IMR-90 (cell line): Measurements from ENCODE around the gene FAM227B. TPM values are rescaled to one million over a fixed set of nuclear protein-coding genes. Genes with fewer than 3 reads are reported as not detected.

Source experiments
- ATAC-seq: fragments of 200-7000 bp; cut with Tn5 transposase; 2 replicates; pipeline ENCODE4 v1.9.1; 2020; ENCODE audit warnings: low read depth, mild to moderate bottlenecking, moderate library complexity
- BruUV-seq: library from RNA; stranded (reverse); fragments of 400-500 nt; replicated peaks from 2 replicates; lab custom pipeline; 2021; lab: Mats Ljungman, UMichigan
- CTCF ChIA-PET: fragments of 300-600 bp; formaldehyde crosslinking; extraction: SDS; loops from one replicate; lab custom pipeline; 2021; ENCODE audit warnings: antibody characterized with exemption; lab: Yijun Ruan, JAX
- POLR2A ChIA-PET: fragments of 300-600 bp; sonication (Branson Sonifier 250); formaldehyde crosslinking; loops from one replicate; lab custom pipeline; 2022; ENCODE audit warnings: antibody characterized with exemption; ENCODE audit not compliant: unreplicated experiment; lab: Charles Lee
- DNase-seq: peaks from one replicate; pipeline ENCODE4 v3.0.0; 2013
- H2AFZ ChIP-seq: replicated peaks from 2 replicates; pipeline ENCODE3; 2013; ENCODE audit warnings: low read length, mild to moderate bottlenecking; ENCODE audit not compliant: poor library complexity
- H2AK5ac ChIP-seq: 2 replicates; pipeline ENCODE4 v1.6.1; 2013; ENCODE audit warnings: low read depth, low read length, inconsistent platforms
- H2AK9ac ChIP-seq: replicated peaks from 2 replicates; pipeline ENCODE3; 2013; ENCODE audit warnings: mild to moderate bottlenecking, low read depth, low read length, moderate library complexity; ENCODE audit not compliant: poor library complexity
- H2BK120ac ChIP-seq: 2 replicates; pipeline ENCODE4 v1.6.1; 2013; ENCODE audit warnings: low read depth, low read length, inconsistent platforms
- H2BK15ac ChIP-seq: 3 replicates; pipeline ENCODE4 v1.6.1; 2013; ENCODE audit warnings: low read depth, low read length, inconsistent platforms
- H2BK20ac ChIP-seq: 2 replicates; pipeline ENCODE4 v1.6.1; 2013; ENCODE audit warnings: low read depth, mild to moderate bottlenecking, inconsistent platforms, low read length, moderate library complexity
- H2BK5ac ChIP-seq: 2 replicates; pipeline ENCODE4 v1.6.1; 2013; ENCODE audit warnings: mild to moderate bottlenecking, low read depth, low read length, inconsistent platforms; ENCODE audit not compliant: poor library complexity, severe bottlenecking
- H3K14ac ChIP-seq: replicated peaks from 2 replicates; pipeline ENCODE4 v1.6.1; 2013; ENCODE audit warnings: low read depth, low read length, inconsistent platforms
- H3K18ac ChIP-seq: 2 replicates; pipeline ENCODE4 v1.6.1; 2013; ENCODE audit warnings: low read depth, low read length, control low read depth
- H3K23ac ChIP-seq: 2 replicates; pipeline ENCODE4 v1.6.1; 2013; ENCODE audit warnings: low read depth, low read length, inconsistent platforms
- H3K27ac ChIP-seq: 2 replicates; pipeline ENCODE4 v1.5.1; 2013; ENCODE audit warnings: mild to moderate bottlenecking, control low read depth, low read length; ENCODE audit not compliant: insufficient read depth
- H3K27me3 ChIP-seq: 2 replicates; pipeline ENCODE4 v1.6.1; 2013; ENCODE audit warnings: low read length; ENCODE audit not compliant: control insufficient read depth, insufficient read depth
- H3K36me3 ChIP-seq: 2 replicates; pipeline ENCODE4 v1.6.1; 2013; ENCODE audit warnings: low read length, mixed read lengths; ENCODE audit not compliant: control insufficient read depth, insufficient read depth
- H3K4ac ChIP-seq: 2 replicates; pipeline ENCODE4 v1.6.1; 2013; ENCODE audit warnings: low read depth, low read length, inconsistent platforms
- H3K4me1 ChIP-seq: 2 replicates; pipeline ENCODE4 v1.6.1; 2013; ENCODE audit warnings: low read length, mixed read lengths; ENCODE audit not compliant: control insufficient read depth, insufficient read depth
- H3K4me2 ChIP-seq: 2 replicates; pipeline ENCODE4 v1.6.1; 2013; ENCODE audit warnings: low read depth, mild to moderate bottlenecking, control low read depth, low read length, moderate library complexity
- H3K4me3 ChIP-seq: 2 replicates; pipeline ENCODE4 v1.5.1; 2013; ENCODE audit warnings: low read depth, mild to moderate bottlenecking, control low read depth, low read length, moderate library complexity; ENCODE audit not compliant: insufficient read depth
- H3K56ac ChIP-seq: 2 replicates; pipeline ENCODE4 v1.6.1; 2013; ENCODE audit warnings: low read length, inconsistent platforms; ENCODE audit not compliant: insufficient read depth; ENCODE audit errors: extremely low read depth
- H3K79me1 ChIP-seq, 2 experiments: 2 replicates each; pipeline ENCODE4 v1.6.1; 2013; ENCODE audit warnings: low read length in 2 of 2, inconsistent platforms in 1 of 2, low read depth in 1 of 2
- H3K9ac ChIP-seq: 2 replicates; pipeline ENCODE4 v1.6.1; 2013; ENCODE audit warnings: low read depth, low read length, control low read depth
- H3K9me1 ChIP-seq: 2 replicates; pipeline ENCODE4 v1.6.1; 2013; ENCODE audit warnings: low read length, inconsistent platforms; ENCODE audit not compliant: insufficient read depth
- H3K9me3 ChIP-seq: 2 replicates; pipeline ENCODE4 v1.6.1; 2013; ENCODE audit warnings: low read length; ENCODE audit not compliant: control insufficient read depth, insufficient read depth
- H4K20me1 ChIP-seq: 2 replicates; pipeline ENCODE4 v1.6.1; 2013; ENCODE audit warnings: low read length, inconsistent platforms; ENCODE audit not compliant: insufficient read depth
- H4K5ac ChIP-seq: 2 replicates; pipeline ENCODE4 v1.6.1; 2013; ENCODE audit warnings: mild to moderate bottlenecking, low read depth, low read length, control low read depth
- H4K8ac ChIP-seq, 2 experiments: 2 replicates each; pipeline ENCODE4 v1.6.1; 2013; ENCODE audit warnings: low read depth in 2 of 2, low read length in 2 of 2, control low read depth in 1 of 2, inconsistent platforms in 1 of 2
- H4K91ac ChIP-seq: 2 replicates; pipeline ENCODE4 v1.6.1; 2013; ENCODE audit warnings: low read depth, low read length, inconsistent platforms; ENCODE audit not compliant: insufficient read depth
- CEBPB ChIP-seq: IDR thresholded peaks from 2 replicates; pipeline ENCODE4 v1.6.1; 2012; ENCODE audit warnings: low read depth, low read length, improper control_type of control experiment
- CTCF ChIP-seq: conservative IDR thresholded peaks from 2 replicates; pipeline ENCODE4 v1.5.1; 2012; ENCODE audit warnings: mild to moderate bottlenecking, low read depth, low read length, improper control_type of control experiment
- MAFK ChIP-seq: IDR thresholded peaks from 2 replicates; pipeline ENCODE4 v1.6.1; 2012; ENCODE audit warnings: low read depth, low read length, improper control_type of control experiment
- NFE2L2 ChIP-seq: fragments of 150-350 bp; IDR thresholded peaks from 2 replicates; pipeline ENCODE4 v1.6.1; 2016; ENCODE audit warnings: low read depth, mild to moderate bottlenecking, low read length
- USF2 ChIP-seq: fragments of 150-350 bp; IDR thresholded peaks from 2 replicates; pipeline ENCODE4 v1.6.1; 2017; ENCODE audit warnings: mild to moderate bottlenecking, antibody characterized with exemption, low read length, low read depth
- dilution Hi-C: fragments of 300-500 bp; cut with HindIII; formaldehyde crosslinking; loops from one replicate; pipeline ENCODE4 v1.14.3; 2018; ENCODE audit warnings: low sequenced_read_pairs; ENCODE audit not compliant: unreplicated experiment
- in situ Hi-C: fragments of 300-500 bp; cut with MboI; formaldehyde crosslinking; loops from 3 replicates; pipeline ENCODE4 v1.14.3; 2019; ENCODE audit warnings: low sequenced_read_pairs, inconsistent platforms, mixed read lengths
- intact Hi-C: fragments of 100-400 bp; cut with micrococcal nuclease; formaldehyde crosslinking; loops from 2 replicates; pipeline ENCODE4 v1.10.0; 2022
- polyA plus RNA-seq, 3 experiments: library from polyadenylated mRNA; depleted of rRNA; stranded (reverse); fragments of >200 nt; gene quantifications; 2 replicates each; pipeline ENCODE4 v1.2.3, GENCODE V29; 2012; ENCODE audit warnings: low replicate concordance in 1 of 3
- total RNA-seq: library from RNA; depleted of rRNA; stranded (reverse); fragments of >200 nt; gene quantifications from 2 replicates; pipeline ENCODE4 v1.2.3, GENCODE V29; 2012

FAM227B gene
- total and polyA plus RNA-seq, 2 of the 4 experiments (the other 2 are of a cell fraction), result 1.8 to 3.0 TPM

- ATAC-seq (no peak), DNase-seq (no peak)
- no peaks in the 10 kb centered on the region for H3K9me3 ChIP-seq
- ChIA-PET CTCF (no interaction called here), POLR2A (no interaction called here)
- no peak overlapping the region for H2AK9ac ChIP-seq
- H2BK20ac ChIP-seq, result no peak overlapping the region
- H2AK5ac ChIP-seq, result no peak overlapping the region
- H4K8ac ChIP-seq, result no peak overlapping the region
- TF ChIP-seq NFE2L2 (no peak), MAFK (no peak), CEBPB (no peak), CTCF (no peak), USF2 (no peak)
- no peak overlapping the region for H3K9ac ChIP-seq
- H3K56ac ChIP-seq, result no peak overlapping the region
- in situ Hi-C loops (no loop called here), dilution Hi-C loops (no loop called here), intact Hi-C loops (no loop called here)
- H4K5ac ChIP-seq, result no peak overlapping the region
- no TSS peak for BruUV-seq
- no peak overlapping the region for H3K18ac ChIP-seq
- H3K14ac ChIP-seq, result no peak overlapping the region
- H3K9me1 ChIP-seq, result peaks cover 9% of the 10 kb centered on the region
- no peak overlapping the region for H2BK5ac ChIP-seq
- H2BK15ac ChIP-seq, result no peak overlapping the region
- 0 out of 4 replicates have a peak, but pooled peaks cover 0 to 3% of the 10 kb centered on the region in 2 experiments for H3K79me1 ChIP-seq
- no peak overlapping the region for H3K23ac ChIP-seq
- H3K4me3 ChIP-seq, result no peak overlapping the region
- no peak overlapping the region for H3K4ac ChIP-seq
- no peak overlapping the region for H3K4me2 ChIP-seq
- H2AFZ ChIP-seq, result no peak overlapping the region
- H4K91ac ChIP-seq, result no peak overlapping the region
- H2BK120ac ChIP-seq, result no peak overlapping the region
- H3K36me3 ChIP-seq, result peaks cover 5% of the 10 kb centered on the region
- H4K20me1 ChIP-seq, result no peaks in the 10 kb centered on the region
- no peak overlapping the region for H3K27ac ChIP-seq
- H3K4me1 ChIP-seq, result no peaks in the 10 kb centered on the region
- H3K27me3 ChIP-seq, result no peaks in the 10 kb centered on the region
These were observed 289.2 kb downstream of the FAM227B start for GRCh38 chr15:49331442-49331841.
